NCI-H82 treated with DMSO at 0.1 percent for 48 hours (cell line): ENCODE data around the gene CRTC3.

ENCODE experiments used
- DNase-seq: peaks from one replicate; lab custom pipeline; 2025; ENCODE audit not compliant: unreplicated experiment; lab: John Stamatoyannopoulos, UW

The CRTC3 gene

GRCh38 chr15:90691369-90691768, 161.6 kb downstream of the CRTC3 start:
- no peak for DNase-seq

DNA sequence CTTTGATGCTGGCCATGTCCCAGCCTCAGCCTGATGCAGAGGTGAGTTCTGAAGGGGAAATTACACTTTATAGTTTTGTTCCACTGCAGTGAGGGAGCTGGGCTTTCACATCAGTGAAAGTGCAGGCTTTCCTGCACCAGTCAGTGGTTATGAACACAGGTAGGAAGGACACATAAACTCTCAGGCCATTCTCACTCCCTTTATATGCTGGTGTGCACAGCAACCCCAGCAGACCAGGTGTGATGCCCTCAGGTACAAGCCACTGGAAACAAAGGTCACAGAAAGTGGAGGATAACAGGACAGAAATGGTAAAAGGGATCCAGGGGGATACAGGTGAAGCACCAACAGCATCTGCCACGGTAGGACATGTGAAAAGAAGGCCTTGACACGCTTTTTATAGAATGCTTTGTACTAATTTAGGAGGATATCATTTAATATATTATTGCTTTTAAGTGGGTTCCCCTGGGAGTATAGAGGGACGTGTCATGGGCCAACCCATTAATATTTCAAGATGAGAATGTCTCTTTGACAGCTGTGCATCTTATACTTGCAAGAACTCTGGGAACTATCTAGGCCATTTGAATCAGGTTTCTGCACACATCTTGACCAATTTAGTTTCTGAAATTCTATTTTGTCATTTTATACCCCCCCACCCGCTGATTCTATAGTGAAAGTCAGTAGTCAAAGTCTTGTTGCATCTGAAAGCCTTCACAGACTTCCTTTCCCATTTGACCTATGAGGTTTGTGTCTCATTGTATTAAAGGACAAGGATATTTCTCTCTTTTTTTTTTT, 162.5 kb downstream of the CRTC3 start:
- no peak for DNase-seq
